ENCODE measurements around the gene KCNG2. TPM values are rescaled to one million over a fixed set of nuclear protein-coding genes. Genes with fewer than 3 reads are reported as not detected.

KCNG2 gene
- total RNA-seq, 1 experiment from 2014 or later, result not detected

DNA sequence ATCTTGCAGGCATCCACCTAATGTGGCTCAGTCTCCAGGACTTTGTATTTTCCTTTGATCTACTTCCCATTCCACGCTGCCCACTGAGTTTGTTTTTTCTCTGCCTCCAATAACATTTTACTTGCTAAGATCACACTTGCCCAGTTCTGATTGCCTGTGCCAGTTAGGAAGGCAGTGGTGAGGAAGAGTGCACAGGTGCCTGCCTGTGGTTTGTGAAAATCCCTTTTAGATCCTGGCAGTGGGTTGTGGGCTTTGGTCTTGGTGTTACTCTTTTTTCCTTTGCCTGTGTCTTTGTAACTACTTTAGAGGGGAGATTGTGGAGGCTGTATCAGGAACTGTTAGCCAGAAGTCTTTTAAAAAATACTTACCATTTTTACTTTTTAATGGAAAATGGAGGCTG lies 36.9 kb upstream of the KCNG2 start:
- H3K36me3 ChIP-seq (ENCODE audit: control insufficient read depth in 1 of 2, insufficient read depth in 2 of 2, low read length in 2 of 2), result no peaks in the 10 kb centered on the region
- no peak overlapping the region for H3K9ac ChIP-seq (ENCODE audit: low read length)
- DNase-seq (ENCODE audit: low read depth, low spot score) (no peak), ATAC-seq (no peak)
- H4K20me1 ChIP-seq (ENCODE audit: insufficient read depth), result no peaks in the 10 kb centered on the region
- H3K4me3 ChIP-seq (replicated peaks in 1 of 2; ENCODE audit: low read depth in 1 of 2, low read length in 2 of 2), result no peak overlapping the region
- no peaks in the 10 kb centered on the region for H3K9me3 ChIP-seq (ENCODE audit: control insufficient read depth in 1 of 2, insufficient read depth in 1 of 2, low read depth in 1 of 2, low read length in 2 of 2)
- H3K79me2 ChIP-seq (ENCODE audit: insufficient read depth, low read length), result no peaks in the 10 kb centered on the region
- ChIA-PET RAD21 (ENCODE audit: low non-redundant PET in 1 of 2, low total read pairs in 2 of 2, uncharacterized antibody in 2 of 2, unreplicated experiment in 2 of 2) (no interaction called here), CTCF (no interaction called here), POLR2A (no interaction called here)
- H3K9me2 ChIP-seq (ENCODE audit: insufficient read depth), result no peaks in the 10 kb centered on the region
- TF ChIP-seq POLR2A (IDR thresholded peaks at IDR 0.05; ENCODE audit: borderline replicate concordance, extremely low read depth, insufficient read depth, insufficient read length), result no peak
- no peak for TF ChIP-seq TCF7L2 (IDR thresholded peaks at IDR 0.05; ENCODE audit: borderline replicate concordance, extremely low read depth, insufficient read depth, insufficient read length)
- TF ChIP-seq REST (IDR thresholded peaks at IDR 0.05; ENCODE audit: low read depth), result no peak
- no peak for TF ChIP-seq JUND (IDR thresholded peaks at IDR 0.05)
- no peak for TF ChIP-seq CTCF (IDR thresholded peaks at IDR 0.05 in 2 of 3, conservative IDR thresholded peaks at IDR 0.05 in 1 of 3; ENCODE audit: borderline replicate concordance in 1 of 3, insufficient read depth in 1 of 3, low read depth in 2 of 3, low read length in 2 of 3)
- TF ChIP-seq ATF3 (IDR thresholded peaks at IDR 0.05), result no peak
- TF ChIP-seq CBX3 (IDR thresholded peaks at IDR 0.05; ENCODE audit: low read depth), result no peak
- no peak for TF ChIP-seq EZH2 (IDR thresholded peaks at IDR 0.05)
- no peak for TF ChIP-seq YY1 (IDR thresholded peaks at IDR 0.05; ENCODE audit: extremely low read depth, insufficient replicate concordance, low read depth, low read length)
- H2AFZ ChIP-seq (ENCODE audit: low read depth, low read length, poor library complexity, severe bottlenecking), result no peak overlapping the region
- no peak overlapping the region for H3K4me2 ChIP-seq (ENCODE audit: low read length)
- H3K4me1 ChIP-seq (ENCODE audit: control insufficient read depth in 1 of 2, insufficient read depth in 2 of 2, low read length in 2 of 2), result no peaks in the 10 kb centered on the region
- no peaks in the 10 kb centered on the region for H3K27me3 ChIP-seq (ENCODE audit: insufficient read depth, low read length)
- intact Hi-C loops (cut with micrococcal nuclease), result loop anchor here (10.0 kb wide), 1 partner anchor 64 kb away; no protein-coding TSS in a partner anchor
- H3K27ac ChIP-seq (ENCODE audit: low read depth, low read length), result no peak overlapping the region
- no TSS peak for BruUV-seq (replicated peaks)

Measured in HCT116 (cell line).